Pancreas (tissue), 10 donors: ENCODE results near the gene DYNC1LI1. TPM values are rescaled to one million over a fixed set of nuclear protein-coding genes. Genes with fewer than 3 reads are reported as not detected.
"Not testable (repeated sequence)": the region's sequence is repeated elsewhere in the genome, so short reads cannot be mapped to it uniquely, and the experiment has no call there.

Experiments used
- ATAC-seq, 4 donors: fragments of 200-7000 bp; cut with Tn5 transposase; one replicate each; pipeline versions ENCODE4 v1.8.0 to v1.9.1; 2020; ENCODE audit warnings: mild to moderate bottlenecking in 4 of 4, moderate library complexity in 4 of 4
- DNase-seq, 6 donors: peaks; one replicate each; pipeline ENCODE4 v3.0.0-alpha.2; 2020
- FAIRE-seq: peaks from 2 replicates; lab custom pipeline; 2012; peaks lifted over from hg19 to GRCh38; lab: Jason Lieb, UNC
- H3K27ac ChIP-seq, 4 donors: fragments of 200-600 bp; sonication (generic); 1 replicate in 3 of 4; 2 replicates in 1 of 4; pipeline versions ENCODE4 v1.5.0 to v1.8.0; 2020
- H3K27me3 ChIP-seq, 4 donors: fragments of 200-600 bp; one replicate each; pipeline ENCODE4 v1.8.0; 2021
- H3K36me3 ChIP-seq, 3 donors: fragments of 200-600 bp; sonication (generic) in 1 of 3; one replicate each; pipeline versions ENCODE4 v1.5.0 to v1.8.0; 2020 to 2021
- H3K4me1 ChIP-seq, 3 donors: fragments of 200-600 bp; one replicate each; pipeline ENCODE4 v1.8.0; 2021
- H3K4me3 ChIP-seq, 4 donors: fragments of 200-600 bp; sonication (generic) in 2 of 4; one replicate each; pipeline versions ENCODE4 v1.5.0 to v1.8.0; 2020 to 2021
- H3K9me3 ChIP-seq, 4 donors: fragments of 200-600 bp; one replicate each; pipeline ENCODE4 v1.8.0; 2021
- CTCF ChIP-seq, 4 donors: fragments of 200-600 bp; sonication (generic) in 3 of 4; IDR thresholded peaks; one replicate each; pipeline versions ENCODE4 v1.5.0 to v1.8.0; 2021; ENCODE audit warnings: antibody characterized with exemption in 4 of 4
- WGBS, 2 donors: extraction: QIAGEN DNeasy Blood & Tissue Kit; methylation state at CpG; one replicate each; pipeline ENCODE4 v1.1.7; 2013; 5-methylcytosine and 5-hydroxymethylcytosine counted together
- intact Hi-C, 3 donors: fragments of 100-400 bp; cut with DNase I; formaldehyde crosslinking; loops; one replicate each; pipeline versions ENCODE4 v1.11.1 to v1.14.2; 2022
- polyA plus RNA-seq, 2 donors: library from polyadenylated mRNA; stranded (reverse); fragments of 200-250 nt; gene quantifications; one replicate each; pipeline ENCODE4 v1.2.3, GENCODE V29; 2013
- total RNA-seq, 6 donors: library from RNA; stranded (reverse); fragmentation: NEBNext Ultra II Directional in 4 of 6; extraction: Animal tissue kit (Norgen Biotek cat#: 25700) in 4 of 6; gene quantifications; one replicate each; pipeline versions ENCODE4 v1.2.1 to v1.2.4, GENCODE V29; 2021 to 2023
- donor health status: healthy with polysubstance abuse.
- donor health status: DM: no; HTN: no; CAD: no; lungs with moderate emphysema.
- donor health status: DM: no; HTN: no; CAD: no.
- donor health status: control.
- donor health status: control.
- donor health status: Bipolar disorder and iron deficiency.
- donor health status: DM: yes; HTN: yes; CAD: no.
- donor health status: DM: no; HTN: no; CAD: no.
- donor health status: DM: no; HTN: no; CAD: no.
- donor health status: DM: yes; HTN: yes; CAD: no.

The DYNC1LI1 gene
- total and polyA plus RNA-seq, 8 donors, result 6.3 to 15.1 (median 10.5) TPM

- intact Hi-C loops, result no loop called here
- H3K9me3 ChIP-seq, result no peaks in the 10 kb centered on the region
- FAIRE-seq (no peak), DNase-seq (no peak), ATAC-seq (no peak)
- no peak overlapping the region for H3K4me3 ChIP-seq
- no peak for TF ChIP-seq CTCF (IDR thresholded peaks at IDR 0.05)
- WGBS, 2 donors, result 71 to 74% methylated on average over 4 of the region's 4 CpGs
- no peaks in the 10 kb centered on the region for H3K27me3 ChIP-seq
- no peaks in the 10 kb centered on the region for H3K36me3 ChIP-seq
- H3K4me1 ChIP-seq, result peaks cover 0 to 6% (median 0%) of the 10 kb centered on the region in 3 donors
- no peak overlapping the region for H3K27ac ChIP-seq
Observed at GRCh38 chr3:32540899-32541298, 29.8 kb downstream of the DYNC1LI1 start.

- FAIRE-seq (no peak), DNase-seq (no peak), ATAC-seq (no peak)
- H3K4me1 ChIP-seq, result peaks cover 0 to 6% (median 0%) of the 10 kb centered on the region in 3 donors
- 89 to 97% methylated on average over 1 of the region's 1 CpG for WGBS, 2 donors
- H3K9me3 ChIP-seq, result no peaks in the 10 kb centered on the region
- H3K36me3 ChIP-seq, result peaks cover 1 to 21% (median 12%) of the 10 kb centered on the region in 3 donors
- no peak for TF ChIP-seq CTCF (IDR thresholded peaks at IDR 0.05)
- H3K27me3 ChIP-seq, result no peaks in the 10 kb centered on the region
- intact Hi-C loops, result no loop called here
- H3K4me3 ChIP-seq, result no peak overlapping the region
- no peak overlapping the region for H3K27ac ChIP-seq
Observed at GRCh38 chr3:32532434-32532833, 38.2 kb downstream of the DYNC1LI1 start.

GRCh38 chr3:32531010-32531647, 39.5 kb downstream of the DYNC1LI1 start:
- ATAC-seq (no peak), FAIRE-seq (no peak), DNase-seq (no peak)
- Histone ChIP-seq H3K27me3 (no peaks in the 10 kb centered on the region), H3K27ac (no peak overlapping the region), H3K4me3 (no peak overlapping the region), H3K36me3 (peaks cover 3 to 34% (median 22%) of the 10 kb centered on the region in 3 donors), H3K4me1 (no peaks in the 10 kb centered on the region), H3K9me3 (no peaks in the 10 kb centered on the region)
- intact Hi-C loops, result no loop called here
- TF ChIP-seq CTCF (IDR thresholded peaks at IDR 0.05), result no peak

GRCh38 chr3:32525720-32526119, 44.9 kb downstream of the DYNC1LI1 start:
- intact Hi-C loops, result no loop called here
- no peak for TF ChIP-seq CTCF (IDR thresholded peaks at IDR 0.05)
- no peak for FAIRE-seq
- no peak for ATAC-seq
- Histone ChIP-seq H3K4me3 (no peak overlapping the region), H3K27me3 (no peaks in the 10 kb centered on the region), H3K9me3 (no peaks in the 10 kb centered on the region), H3K36me3 (peaks cover 3 to 38% (median 20%) of the 10 kb centered on the region in 3 donors), H3K4me1 (no peaks in the 10 kb centered on the region), H3K27ac (no peak overlapping the region)
- no peak for DNase-seq

- 78 to 81% methylated on average over 7 of the region's 7 CpGs for whole genome bisulfite sequencing, 2 donors
- no peaks in the 10 kb centered on the region for H3K27me3 ChIP-seq
- H3K4me3 ChIP-seq, result no peak overlapping the region
- no peak for DNase-seq
- intact Hi-C loops, result no loop called here
- no peak for FAIRE-seq
- no peak overlapping the region for H3K27ac ChIP-seq
- TF ChIP-seq CTCF (IDR thresholded peaks at IDR 0.05), result no peak
- no peaks in the 10 kb centered on the region for H3K4me1 ChIP-seq
- ATAC-seq, result no peak
- H3K9me3 ChIP-seq, result no peaks in the 10 kb centered on the region
- H3K36me3 ChIP-seq, result peaks cover 3 to 19% (median 12%) of the 10 kb centered on the region in 3 donors
Observed at GRCh38 chr3:32522682-32523081, 48.0 kb downstream of the DYNC1LI1 start.

- FAIRE-seq, H3K4me3 ChIP-seq, intact Hi-C loops, H3K27ac ChIP-seq, H3K4me1 ChIP-seq, H3K27me3 ChIP-seq, H3K9me3 ChIP-seq, ATAC-seq, DNase-seq, H3K36me3 ChIP-seq: not testable (repeated sequence)
- WGBS, 2 donors, result 93 to 98% methylated on average over 5 of the region's 5 CpGs
Observed at GRCh38 chr3:32518921-32519320, 51.7 kb downstream of the DYNC1LI1 start.

- DNase-seq, FAIRE-seq, intact Hi-C loops, H3K36me3 ChIP-seq, H3K9me3 ChIP-seq, H3K27me3 ChIP-seq, H3K4me1 ChIP-seq, H3K4me3 ChIP-seq, ATAC-seq: not testable (repeated sequence)
- peak overlapping the region in 1 of 4 donors; percentile 29 for H3K27ac ChIP-seq
- 86 to 94% methylated on average over 9 of the region's 9 CpGs for WGBS, 2 donors
Observed at GRCh38 chr3:32516751-32517150, 53.9 kb downstream of the DYNC1LI1 start.
